SK-N-SH (cell line): ENCODE measurements around the gene IDI2. TPM values are rescaled to one million over a fixed set of nuclear protein-coding genes. Genes with fewer than 3 reads are reported as not detected.

ENCODE experiments used
- CTCF ChIA-PET: fragments of 300-600, 350-600 bp; formaldehyde crosslinking; extraction: SDS; loops from one replicate; lab custom pipeline; 2021; lab: Yijun Ruan, JAX
- POLR2A ChIA-PET: fragments of 350-600 bp; sonication (Branson Sonifier 250); formaldehyde crosslinking; extraction: SDS; loops from one replicate; lab custom pipeline; 2020; ENCODE audit warnings: antibody characterized with exemption, inconsistent platforms; lab: Yijun Ruan, JAX
- DNase-seq: peaks from one replicate; pipeline ENCODE4 v3.0.0; 2012
- H2AFZ ChIP-seq: fragments of 200-600 bp; sonication (generic); 2 replicates; pipeline ENCODE4 v1.8.1; 2016; ENCODE audit warnings: antibody characterized with exemption, mild to moderate bottlenecking, low read depth
- H3F3A ChIP-seq: fragments of 200-600 bp; sonication (generic); replicated peaks from 2 replicates; pipeline ENCODE3; 2016; ENCODE audit warnings: antibody characterized with exemption, mild to moderate bottlenecking; ENCODE audit not compliant: insufficient read depth
- H3K27ac ChIP-seq, 2 experiments: fragments of 200-500 bp in 1 of 2; fragments of 200-600 bp in 1 of 2; sonication (Bioruptor generic) in 1 of 2; sonication (generic), shearing (Covaris generic) in 1 of 2; 2 replicates each; pipeline versions ENCODE4 v1.5.1 to v1.6.1; 2014 to 2016; ENCODE audit warnings: low read depth in 2 of 2, inconsistent platforms in 1 of 2, low read length in 1 of 2, mild to moderate bottlenecking in 1 of 2, mixed read lengths in 1 of 2
- H3K27me3 ChIP-seq: fragments of 200-600 bp; sonication (generic), shearing (Covaris generic); 2 replicates; pipeline ENCODE4 v1.6.1; 2016; ENCODE audit warnings: mixed run types; ENCODE audit not compliant: insufficient read depth
- H3K36me3 ChIP-seq, 2 experiments: fragments of 200-500 bp in 1 of 2; fragments of 200-600 bp in 1 of 2; sonication (Bioruptor generic) in 1 of 2; sonication (generic) in 1 of 2; replicated peaks in 1 of 2; 2 replicates each; pipeline versions ENCODE3 to v1.5.1; 2014 to 2016; ENCODE audit warnings: low read length in 1 of 2, mild to moderate bottlenecking in 1 of 2; ENCODE audit not compliant: insufficient read depth in 2 of 2, control insufficient read depth in 1 of 2
- H3K4me1 ChIP-seq, 2 experiments: fragments of 200-500 bp in 1 of 2; fragments of 200-600 bp in 1 of 2; sonication (Bioruptor generic) in 1 of 2; sonication (generic), shearing (Covaris generic) in 1 of 2; 2 replicates each; pipeline versions ENCODE4 v1.5.1 to v1.6.1; 2014 to 2016; ENCODE audit warnings: low read depth in 1 of 2, low read length in 1 of 2, mixed run types in 1 of 2; ENCODE audit not compliant: insufficient read depth in 2 of 2, control insufficient read depth in 1 of 2
- H3K4me2 ChIP-seq: fragments of 200-600 bp; sonication (generic), shearing (Covaris generic); 2 replicates; pipeline ENCODE4 v1.6.1; 2017; ENCODE audit warnings: mixed run types
- H3K4me3 ChIP-seq, 2 experiments: fragments of 200-500 bp in 1 of 2; fragments of 200-600 bp in 1 of 2; sonication (Bioruptor generic) in 1 of 2; sonication (generic), shearing (Covaris generic) in 1 of 2; 2 replicates each; pipeline versions ENCODE4 v1.5.1 to v1.8.1; 2014 to 2016; ENCODE audit warnings: low read depth in 2 of 2, inconsistent platforms in 1 of 2, low read length in 1 of 2, mild to moderate bottlenecking in 1 of 2, mixed read lengths in 1 of 2, moderate library complexity in 1 of 2
- H3K79me2 ChIP-seq: fragments of 200-600 bp; sonication (generic); 2 replicates; pipeline ENCODE4 v1.8.1; 2017; ENCODE audit warnings: mild to moderate bottlenecking; ENCODE audit not compliant: insufficient read depth
- H3K9ac ChIP-seq: fragments of 200-600 bp; sonication (generic); 2 replicates; pipeline ENCODE4 v1.6.1; 2017; ENCODE audit warnings: mixed run types
- H3K9me2 ChIP-seq: fragments of 200-600 bp; sonication (generic); 2 replicates; pipeline ENCODE4 v1.6.1; 2017; ENCODE audit warnings: mixed run types
- H3K9me3 ChIP-seq: fragments of 200-600 bp; sonication (generic); 2 replicates; pipeline ENCODE4 v1.6.1; 2017; ENCODE audit warnings: mixed run types, mild to moderate bottlenecking, moderate library complexity
- H4K20me1 ChIP-seq: fragments of 200-600 bp; sonication (generic); 2 replicates; pipeline ENCODE4 v1.6.1; 2017; ENCODE audit warnings: mild to moderate bottlenecking, mixed run types; ENCODE audit not compliant: insufficient read depth
- ELF1 ChIP-seq: IDR thresholded peaks from 2 replicates; pipeline ENCODE4 v1.4.0; 2012
- FOXJ3 ChIP-seq: sonication (generic); formaldehyde crosslinking; IDR thresholded peaks from 2 replicates; pipeline ENCODE4 v1.5.1; 2020; ENCODE audit warnings: mild to moderate bottlenecking, missing genetic modification reagents
- FOXM1 ChIP-seq: IDR thresholded peaks from 2 replicates; pipeline ENCODE4 v1.4.0; 2012; ENCODE audit warnings: low read depth, mild to moderate bottlenecking
- JUND ChIP-seq: IDR thresholded peaks from 2 replicates; pipeline ENCODE4 v1.4.0; 2012
- MEF2A ChIP-seq: IDR thresholded peaks from 2 replicates; pipeline ENCODE4 v1.4.0; 2012; ENCODE audit warnings: low read depth, borderline replicate concordance
- NFIC ChIP-seq: IDR thresholded peaks from 2 replicates; pipeline ENCODE4 v1.4.0; 2012; ENCODE audit warnings: borderline replicate concordance
- NRF1 ChIP-seq: IDR thresholded peaks from 2 replicates; pipeline ENCODE4 v1.6.1; 2012; ENCODE audit warnings: low read depth, mild to moderate bottlenecking, low read length
- POLR2AphosphoS5 ChIP-seq: IDR thresholded peaks from 2 replicates; pipeline ENCODE4 v1.6.1; 2012; ENCODE audit warnings: low read depth, low read length
- RAD21 ChIP-seq: IDR thresholded peaks from 2 replicates; pipeline ENCODE4 v1.6.1; 2012; ENCODE audit warnings: mild to moderate bottlenecking, low read length
- REST ChIP-seq: IDR thresholded peaks from 2 replicates; pipeline ENCODE4 v1.6.1; 2012; ENCODE audit warnings: mild to moderate bottlenecking, low read depth, low read length, moderate library complexity
- RFX5 ChIP-seq: IDR thresholded peaks from 2 replicates; pipeline ENCODE4 v1.6.1; 2012; ENCODE audit warnings: mild to moderate bottlenecking, improper control_type of control experiment, low read length
- RXRA ChIP-seq: IDR thresholded peaks from 2 replicates; pipeline ENCODE4 v1.4.0; 2012; ENCODE audit warnings: low read depth, mild to moderate bottlenecking, borderline replicate concordance
- SMC3 ChIP-seq: IDR thresholded peaks from 2 replicates; pipeline ENCODE4 v1.6.1; 2012; ENCODE audit warnings: low read depth, low read length, improper control_type of control experiment
- TAF1 ChIP-seq: IDR thresholded peaks from 2 replicates; pipeline ENCODE4 v1.6.1; 2012; ENCODE audit warnings: low read depth, mild to moderate bottlenecking, low read length, moderate library complexity, borderline replicate concordance
- TCF12 ChIP-seq: IDR thresholded peaks from 2 replicates; pipeline ENCODE4 v1.4.0; 2012
- TEAD4 ChIP-seq: IDR thresholded peaks from 2 replicates; pipeline ENCODE4 v1.4.0; 2012; ENCODE audit warnings: mild to moderate bottlenecking, borderline replicate concordance; ENCODE audit not compliant: insufficient read depth
- WGBS: methylation state at CpG from one replicate; pipeline ENCODE4 v1.1.6; 2017; ENCODE audit warnings: low lambda C conversion rate; 5-methylcytosine and 5-hydroxymethylcytosine counted together
- polyA plus RNA-seq, 3 experiments: library from polyadenylated mRNA; depleted of rRNA; stranded (reverse); fragments of >200 nt; gene quantifications; 2 replicates each; pipeline ENCODE4 v1.2.3, GENCODE V29; 2012
- TF ChIP-seq, protein P1 (sequence below): IDR thresholded peaks from 2 replicates; pipeline ENCODE4; 2012
- TF ChIP-seq, protein P2 (sequence below): fragments of 200-600 bp; sonication (generic); IDR thresholded peaks from 2 replicates; pipeline ENCODE4 v1.6.1; 2017; ENCODE audit warnings: antibody characterized with exemption, mild to moderate bottlenecking, moderate library complexity
- TF ChIP-seq, protein P3 (sequence below): IDR thresholded peaks from 2 replicates; pipeline ENCODE4 v1.4.0; 2012; ENCODE audit warnings: low read depth, borderline replicate concordance

Gene IDI2
- polyA plus RNA-seq, 1 of the 3 experiments (the other 2 are of a cell fraction), result not detected

GRCh38 chr10:1070919-1071318, 45.3 kb upstream of the IDI2 start:
- Histone ChIP-seq H3F3A (peaks cover 4% of the 10 kb centered on the region), H3K36me3 (peaks cover 14 to 15% of the 10 kb centered on the region in 2 experiments), H3K9me3 (no peaks in the 10 kb centered on the region), H3K4me1 (no peaks in the 10 kb centered on the region), H3K27ac (no peak overlapping the region), H2AFZ (no peak overlapping the region), H4K20me1 (no peaks in the 10 kb centered on the region; the same call in 1 of the 2 replicates), H3K4me3 (no peak overlapping the region), H3K9me2 (no peaks in the 10 kb centered on the region), H3K9ac (no peak overlapping the region), H3K27me3 (no peaks in the 10 kb centered on the region), H3K79me2 (peaks cover 45% of the 10 kb centered on the region), H3K4me2 (no peak overlapping the region)
- TF ChIP-seq, protein P1, sequence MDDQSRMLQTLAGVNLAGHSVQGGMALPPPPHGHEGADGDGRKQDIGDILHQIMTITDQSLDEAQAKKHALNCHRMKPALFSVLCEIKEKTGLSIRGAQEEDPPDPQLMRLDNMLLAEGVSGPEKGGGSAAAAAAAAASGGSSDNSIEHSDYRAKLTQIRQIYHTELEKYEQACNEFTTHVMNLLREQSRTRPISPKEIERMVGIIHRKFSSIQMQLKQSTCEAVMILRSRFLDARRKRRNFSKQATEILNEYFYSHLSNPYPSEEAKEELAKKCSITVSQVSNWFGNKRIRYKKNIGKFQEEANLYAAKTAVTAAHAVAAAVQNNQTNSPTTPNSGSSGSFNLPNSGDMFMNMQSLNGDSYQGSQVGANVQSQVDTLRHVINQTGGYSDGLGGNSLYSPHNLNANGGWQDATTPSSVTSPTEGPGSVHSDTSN, result no peak
- no peak for TF ChIP-seq ELF1
- TF ChIP-seq RXRA, result no peak
- POLR2A ChIA-PET, result no interaction called here
- no peak for DNase-seq
- 91% methylated on average over 7 of the region's 7 CpGs for WGBS
- CTCF ChIA-PET, result no interaction called here

DNA sequence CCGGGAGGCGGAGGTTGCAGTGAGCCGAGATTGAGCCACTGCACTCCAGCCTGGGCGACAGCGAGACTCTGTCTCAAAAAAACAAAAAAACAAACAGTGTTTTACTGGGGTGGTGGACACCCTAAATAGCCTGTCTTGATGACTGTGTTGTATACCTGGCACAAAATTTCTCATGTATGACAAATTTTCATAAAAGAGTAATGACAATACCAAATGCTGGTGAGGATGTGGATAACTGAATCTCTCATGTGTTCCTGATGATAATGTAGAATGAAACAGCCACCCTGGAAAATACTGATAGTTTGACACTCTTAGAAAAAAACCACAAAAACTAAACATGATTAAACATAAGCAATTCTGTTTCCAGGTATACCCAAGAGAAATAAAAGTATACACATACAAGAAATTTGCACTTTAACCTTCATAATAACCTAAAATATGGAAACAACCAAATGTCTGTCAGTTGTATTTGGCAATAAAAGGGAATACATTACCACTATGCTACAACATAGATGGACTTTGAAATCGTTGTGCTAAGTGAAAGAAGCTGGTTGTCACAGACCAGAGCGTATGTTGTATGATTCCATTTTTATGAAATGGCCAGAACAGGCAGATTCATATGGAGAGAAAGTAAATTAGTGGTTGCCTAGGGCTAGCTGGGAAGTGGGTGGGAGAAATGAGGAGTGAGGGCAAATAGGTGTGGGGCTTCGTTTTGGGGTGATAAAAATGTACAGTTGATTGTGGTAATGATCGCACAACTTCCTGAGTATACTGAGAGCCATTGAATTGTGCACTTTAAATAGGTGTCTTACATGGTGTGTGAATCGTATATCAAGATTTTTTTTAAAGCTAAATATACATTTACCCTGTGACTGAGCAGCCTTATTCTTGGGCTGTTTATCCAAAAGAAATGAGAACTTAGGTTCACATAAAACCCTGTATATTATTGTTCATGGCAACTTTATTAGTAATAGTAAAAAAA, 43.0 kb upstream of the IDI2 start:
- H3F3A ChIP-seq, result peaks cover 4% of the 10 kb centered on the region
- no peak overlapping the region for H3K4me2 ChIP-seq
- no peak overlapping the region for H3K27ac ChIP-seq
- ChIA-PET POLR2A (no interaction called here), CTCF (interaction anchor here (0.9 kb wide), 1 partner anchor 300 kb away, joined by 3 read pairs; no protein-coding TSS in a partner anchor)
- no peak for DNase-seq
- no peaks in the 10 kb centered on the region for H3K9me3 ChIP-seq
- H2AFZ ChIP-seq, result no peak overlapping the region
- peaks cover 46% of the 10 kb centered on the region for H3K79me2 ChIP-seq
- H3K9me2 ChIP-seq, result no peaks in the 10 kb centered on the region
- H4K20me1 ChIP-seq, result peaks cover 4% of the 10 kb centered on the region; the same call in 1 of the 2 replicates
- H3K4me3 ChIP-seq, result no peak overlapping the region
- H3K27me3 ChIP-seq, result no peaks in the 10 kb centered on the region
- H3K9ac ChIP-seq, result no peak overlapping the region
- WGBS, result 83% methylated on average over 10 of the region's 10 CpGs
- no peaks in the 10 kb centered on the region for H3K4me1 ChIP-seq
- peaks cover 12 to 20% of the 10 kb centered on the region in 2 experiments for H3K36me3 ChIP-seq
- TF ChIP-seq ELF1 (no peak), FOXJ3 (no peak), FOXM1 (no peak), REST (no peak), MEF2A (no peak), TEAD4 (no peak), TCF12 (no peak), TAF1 (no peak), NRF1 (no peak), JUND (no peak), NFIC (no peak), SMC3 (no peak), POLR2AphosphoS5 (no peak), RFX5 (no peak), RAD21 (no peak)
- TF ChIP-seq, protein P2, sequence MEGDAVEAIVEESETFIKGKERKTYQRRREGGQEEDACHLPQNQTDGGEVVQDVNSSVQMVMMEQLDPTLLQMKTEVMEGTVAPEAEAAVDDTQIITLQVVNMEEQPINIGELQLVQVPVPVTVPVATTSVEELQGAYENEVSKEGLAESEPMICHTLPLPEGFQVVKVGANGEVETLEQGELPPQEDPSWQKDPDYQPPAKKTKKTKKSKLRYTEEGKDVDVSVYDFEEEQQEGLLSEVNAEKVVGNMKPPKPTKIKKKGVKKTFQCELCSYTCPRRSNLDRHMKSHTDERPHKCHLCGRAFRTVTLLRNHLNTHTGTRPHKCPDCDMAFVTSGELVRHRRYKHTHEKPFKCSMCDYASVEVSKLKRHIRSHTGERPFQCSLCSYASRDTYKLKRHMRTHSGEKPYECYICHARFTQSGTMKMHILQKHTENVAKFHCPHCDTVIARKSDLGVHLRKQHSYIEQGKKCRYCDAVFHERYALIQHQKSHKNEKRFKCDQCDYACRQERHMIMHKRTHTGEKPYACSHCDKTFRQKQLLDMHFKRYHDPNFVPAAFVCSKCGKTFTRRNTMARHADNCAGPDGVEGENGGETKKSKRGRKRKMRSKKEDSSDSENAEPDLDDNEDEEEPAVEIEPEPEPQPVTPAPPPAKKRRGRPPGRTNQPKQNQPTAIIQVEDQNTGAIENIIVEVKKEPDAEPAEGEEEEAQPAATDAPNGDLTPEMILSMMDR, result no peak
- TF ChIP-seq, protein P3, sequence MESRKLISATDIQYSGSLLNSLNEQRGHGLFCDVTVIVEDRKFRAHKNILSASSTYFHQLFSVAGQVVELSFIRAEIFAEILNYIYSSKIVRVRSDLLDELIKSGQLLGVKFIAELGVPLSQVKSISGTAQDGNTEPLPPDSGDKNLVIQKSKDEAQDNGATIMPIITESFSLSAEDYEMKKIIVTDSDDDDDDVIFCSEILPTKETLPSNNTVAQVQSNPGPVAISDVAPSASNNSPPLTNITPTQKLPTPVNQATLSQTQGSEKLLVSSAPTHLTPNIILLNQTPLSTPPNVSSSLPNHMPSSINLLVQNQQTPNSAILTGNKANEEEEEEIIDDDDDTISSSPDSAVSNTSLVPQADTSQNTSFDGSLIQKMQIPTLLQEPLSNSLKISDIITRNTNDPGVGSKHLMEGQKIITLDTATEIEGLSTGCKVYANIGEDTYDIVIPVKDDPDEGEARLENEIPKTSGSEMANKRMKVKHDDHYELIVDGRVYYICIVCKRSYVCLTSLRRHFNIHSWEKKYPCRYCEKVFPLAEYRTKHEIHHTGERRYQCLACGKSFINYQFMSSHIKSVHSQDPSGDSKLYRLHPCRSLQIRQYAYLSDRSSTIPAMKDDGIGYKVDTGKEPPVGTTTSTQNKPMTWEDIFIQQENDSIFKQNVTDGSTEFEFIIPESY, result no peak
